Thyroid gland (tissue), 4 donors: ENCODE measurements around the gene UVSSA.

Experiments
- POLR2A ChIP-seq, 2 donors: fragments of 450-650 bp; IDR thresholded peaks; one replicate each; pipeline ENCODE4 v1.6.1; 2017; ENCODE audit warnings: antibody characterized with exemption in 2 of 2, mild to moderate bottlenecking in 2 of 2, moderate library complexity in 1 of 2
- TF ChIP-seq, protein P1 (sequence below), 6 experiments: fragments of 200-600 bp in 3 of 6; fragments of 450-650 bp in 3 of 6; sonication (generic) in 3 of 6; IDR thresholded peaks; one replicate each; pipeline ENCODE4 v1.5.1; 2016 to 2019; ENCODE audit warnings: antibody characterized with exemption in 6 of 6, mild to moderate bottlenecking in 2 of 6, inconsistent platforms in 1 of 6, moderate library complexity in 1 of 6

DNA sequence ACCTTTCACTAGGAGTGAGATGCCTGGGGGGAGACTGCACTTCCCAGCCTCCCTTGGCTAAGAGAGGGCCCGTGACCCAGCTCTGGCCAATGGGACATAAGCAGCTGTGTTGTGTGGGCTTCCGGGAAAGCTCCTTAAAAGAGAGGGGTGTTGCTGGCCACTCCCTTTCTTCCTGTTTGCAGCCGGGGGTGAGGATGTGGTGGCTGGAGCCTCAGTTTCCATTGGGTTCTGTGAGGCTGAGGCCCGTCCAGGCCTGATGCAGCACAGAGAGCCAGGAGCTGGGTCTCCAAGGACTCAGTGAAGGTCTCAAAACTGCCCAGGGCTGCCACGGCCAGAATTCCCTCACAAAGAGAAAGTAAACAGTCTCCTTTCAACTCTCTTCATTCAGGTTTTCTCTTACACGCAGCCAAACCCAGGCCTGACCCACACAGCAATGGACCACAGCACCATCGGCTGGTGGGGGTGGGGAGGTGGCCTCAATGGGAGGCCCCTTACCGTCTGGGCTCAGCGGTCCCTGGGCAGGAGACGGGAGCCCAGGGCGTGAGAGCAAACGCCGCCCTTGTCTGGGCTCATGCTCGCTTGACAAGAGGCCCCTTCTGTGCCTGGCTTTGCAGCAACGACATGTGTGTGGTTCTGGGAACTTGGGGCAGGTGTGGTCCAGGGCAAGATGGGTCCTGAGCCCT, 52.6 kb downstream of the UVSSA start:
- TF ChIP-seq POLR2A (IDR thresholded peaks at IDR 0.05) = no peak
- TF ChIP-seq, protein P1, sequence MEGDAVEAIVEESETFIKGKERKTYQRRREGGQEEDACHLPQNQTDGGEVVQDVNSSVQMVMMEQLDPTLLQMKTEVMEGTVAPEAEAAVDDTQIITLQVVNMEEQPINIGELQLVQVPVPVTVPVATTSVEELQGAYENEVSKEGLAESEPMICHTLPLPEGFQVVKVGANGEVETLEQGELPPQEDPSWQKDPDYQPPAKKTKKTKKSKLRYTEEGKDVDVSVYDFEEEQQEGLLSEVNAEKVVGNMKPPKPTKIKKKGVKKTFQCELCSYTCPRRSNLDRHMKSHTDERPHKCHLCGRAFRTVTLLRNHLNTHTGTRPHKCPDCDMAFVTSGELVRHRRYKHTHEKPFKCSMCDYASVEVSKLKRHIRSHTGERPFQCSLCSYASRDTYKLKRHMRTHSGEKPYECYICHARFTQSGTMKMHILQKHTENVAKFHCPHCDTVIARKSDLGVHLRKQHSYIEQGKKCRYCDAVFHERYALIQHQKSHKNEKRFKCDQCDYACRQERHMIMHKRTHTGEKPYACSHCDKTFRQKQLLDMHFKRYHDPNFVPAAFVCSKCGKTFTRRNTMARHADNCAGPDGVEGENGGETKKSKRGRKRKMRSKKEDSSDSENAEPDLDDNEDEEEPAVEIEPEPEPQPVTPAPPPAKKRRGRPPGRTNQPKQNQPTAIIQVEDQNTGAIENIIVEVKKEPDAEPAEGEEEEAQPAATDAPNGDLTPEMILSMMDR (IDR thresholded peaks at IDR 0.05) = no peak
